Lung (tissue), 12 donors: Measurements from ENCODE around the gene LAMC2. TPM values are rescaled to one million over a fixed set of nuclear protein-coding genes. Genes with fewer than 3 reads are reported as not detected.

Experiments used
- ATAC-seq: fragments of 200-7000 bp; cut with Tn5 transposase; one replicate; pipeline ENCODE4 v1.9.1; 2020; ENCODE audit warnings: moderate number of reproducible peaks; ENCODE audit not compliant: insufficient read depth, low FRiP score
- DNase-seq, 3 donors: peaks; one replicate each; pipeline ENCODE4 v3.0.0-alpha.2; 2013 to 2017
- H3K27ac ChIP-seq, 2 donors: one replicate each; pipeline ENCODE4 v1.5.1; 2013; ENCODE audit warnings: mild to moderate bottlenecking in 2 of 2, moderate library complexity in 2 of 2, control low read depth in 1 of 2, inconsistent platforms in 1 of 2, low read depth in 1 of 2, low read length in 1 of 2
- H3K27me3 ChIP-seq, 3 donors: one replicate each; pipeline ENCODE4 v1.5.1; 2013; ENCODE audit warnings: low read length in 2 of 3; ENCODE audit not compliant: control insufficient read depth in 3 of 3, insufficient read depth in 3 of 3
- H3K36me3 ChIP-seq, 4 donors: one replicate each; pipeline ENCODE4 v1.5.1; 2013; ENCODE audit warnings: low read length in 4 of 4, mild to moderate bottlenecking in 1 of 4, moderate library complexity in 1 of 4; ENCODE audit not compliant: control insufficient read depth in 4 of 4, insufficient read depth in 4 of 4
- H3K4me1 ChIP-seq, 5 donors: one replicate each; pipeline ENCODE4 v1.5.1; 2013; ENCODE audit warnings: low read length in 5 of 5, mild to moderate bottlenecking in 2 of 5, moderate library complexity in 1 of 5; ENCODE audit not compliant: control insufficient read depth in 5 of 5, insufficient read depth in 5 of 5
- H3K4me3 ChIP-seq: one replicate; pipeline ENCODE4 v1.5.1; 2013; ENCODE audit warnings: mild to moderate bottlenecking, control low read depth, moderate library complexity
- H3K9ac ChIP-seq, 2 donors: one replicate each; pipeline ENCODE4 v1.5.1; 2013; ENCODE audit warnings: low read length in 2 of 2, control low read depth in 1 of 2; ENCODE audit not compliant: insufficient read depth in 1 of 2
- H3K9me3 ChIP-seq, 4 donors: one replicate each; pipeline ENCODE4 v1.5.1; 2013; ENCODE audit warnings: low read length in 3 of 4, mild to moderate bottlenecking in 1 of 4, moderate library complexity in 1 of 4; ENCODE audit not compliant: control insufficient read depth in 4 of 4, insufficient read depth in 3 of 4
- CTCF ChIP-seq: IDR thresholded peaks from 2 replicates; pipeline ENCODE4 v1.5.1; 2012; ENCODE audit warnings: mild to moderate bottlenecking; ENCODE audit errors: control extremely low read depth, extremely low read depth
- WGBS, 2 donors: extraction: QIAGEN DNeasy Blood & Tissue Kit; methylation state at CpG; one replicate each; pipeline ENCODE4 v1.1.7; 2013; 5-methylcytosine and 5-hydroxymethylcytosine counted together
- polyA plus RNA-seq, 2 donors: library from polyadenylated mRNA; stranded (reverse); fragments of 200-250 nt; gene quantifications; one replicate each; pipeline ENCODE4 v1.2.1, GENCODE V29; 2013
- total RNA-seq, 2 donors: library from RNA; depleted of rRNA in 1 of 2; stranded (reverse); fragments of >200 nt in 1 of 2; gene quantifications; one replicate each; pipeline ENCODE4 v1.2.1, GENCODE V29; 2014 to 2021
- donor health status: control.
- donor health status: control.
- donor health status: Bipolar disorder and iron deficiency.
- donor health status: healthy.
- donor health status: DM: yes; HTN: yes; CAD: no.

LAMC2 gene
- total and polyA plus RNA-seq, 4 donors: 13.7 to 63.1 (median 40.3) TPM

- H3K36me3 ChIP-seq: no peaks in the 10 kb centered on the region
- H3K4me1 ChIP-seq: peaks cover 0 to 9% (median 0%) of the 10 kb centered on the region in 5 donors
- no peaks in the 10 kb centered on the region for H3K27me3 ChIP-seq
- ATAC-seq (no peak), DNase-seq (peak; percentile 70 to 86 (median 72))
- H3K4me3 ChIP-seq: no peak overlapping the region
- no peak overlapping the region for H3K9ac ChIP-seq
- no peak for TF ChIP-seq CTCF
- no peaks in the 10 kb centered on the region for H3K9me3 ChIP-seq
- WGBS, 2 donors: 77 to 86% methylated on average over 13 of the region's 13 CpGs
- no peak overlapping the region for H3K27ac ChIP-seq
Measured at GRCh38 chr1:183228347-183229220, 42.5 kb downstream of the LAMC2 start.

- H3K36me3 ChIP-seq: no peaks in the 10 kb centered on the region
- no peak overlapping the region for H3K27ac ChIP-seq
- H3K4me3 ChIP-seq: no peak overlapping the region
- DNase-seq: no peak
- no peak for ATAC-seq
- no peaks in the 10 kb centered on the region for H3K27me3 ChIP-seq
- H3K9me3 ChIP-seq: no peaks in the 10 kb centered on the region
- no peak for TF ChIP-seq CTCF
- H3K4me1 ChIP-seq: peaks cover 0 to 19% (median 5%) of the 10 kb centered on the region in 5 donors
- H3K9ac ChIP-seq: no peak overlapping the region
- WGBS, 2 donors: 90 to 96% methylated on average over 2 of the region's 2 CpGs
Measured at GRCh38 chr1:183230413-183230812, 44.3 kb downstream of the LAMC2 start.

- no peaks in the 10 kb centered on the region for H3K27me3 ChIP-seq
- no peak for DNase-seq
- no peak for ATAC-seq
- TF ChIP-seq CTCF: no peak
- WGBS, 2 donors: 98 to 100% methylated on average over 1 of the region's 1 CpG
- peaks cover 0 to 19% (median 6%) of the 10 kb centered on the region in 5 donors for H3K4me1 ChIP-seq
- no peak overlapping the region for H3K4me3 ChIP-seq
- no peak overlapping the region for H3K27ac ChIP-seq
- no peaks in the 10 kb centered on the region for H3K36me3 ChIP-seq
- no peaks in the 10 kb centered on the region for H3K9me3 ChIP-seq
- no peak overlapping the region for H3K9ac ChIP-seq
Measured at GRCh38 chr1:183231545-183231944, 45.5 kb downstream of the LAMC2 start.
